ENCODE data around the gene MUC6.

DNA sequence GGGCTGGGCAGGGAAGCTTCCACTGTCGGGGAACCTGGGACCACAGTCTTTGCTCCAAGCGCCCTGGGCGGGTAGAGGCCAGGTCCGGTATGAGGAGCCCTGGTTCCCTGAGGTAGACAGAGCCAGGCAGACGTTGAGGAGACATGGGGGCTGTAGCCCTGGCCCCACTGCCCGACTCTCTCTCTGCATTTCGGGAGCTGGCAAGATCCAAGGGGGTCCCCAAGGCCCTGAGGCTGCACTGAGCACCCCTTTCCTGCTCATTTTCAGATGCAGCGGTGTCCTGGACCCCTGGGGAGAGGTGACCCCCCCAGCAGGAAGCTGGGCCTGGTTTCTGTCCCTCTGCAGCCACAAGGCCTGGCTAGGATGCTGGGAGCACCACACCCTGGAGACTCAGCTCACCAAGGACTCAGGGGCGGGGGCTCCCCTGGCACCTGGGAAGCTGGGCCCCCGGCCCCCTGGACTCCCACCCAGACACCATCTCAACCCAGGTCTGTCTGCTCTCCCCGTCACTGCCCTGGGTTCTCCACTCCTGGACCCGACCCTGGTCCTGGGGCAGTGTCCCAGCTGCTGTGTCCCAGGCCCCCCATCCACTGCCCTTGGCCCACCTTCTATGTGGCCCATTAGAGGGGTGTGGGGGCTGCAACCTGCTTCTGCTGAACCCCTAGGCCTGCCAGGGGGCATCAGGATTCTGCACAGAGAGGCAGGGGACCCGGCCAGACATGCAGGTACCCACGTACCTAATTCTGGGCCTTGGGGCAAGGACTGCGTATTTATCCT lies 15.0 kb upstream of the MUC6 start:
- TF ChIP-seq, protein P1, sequence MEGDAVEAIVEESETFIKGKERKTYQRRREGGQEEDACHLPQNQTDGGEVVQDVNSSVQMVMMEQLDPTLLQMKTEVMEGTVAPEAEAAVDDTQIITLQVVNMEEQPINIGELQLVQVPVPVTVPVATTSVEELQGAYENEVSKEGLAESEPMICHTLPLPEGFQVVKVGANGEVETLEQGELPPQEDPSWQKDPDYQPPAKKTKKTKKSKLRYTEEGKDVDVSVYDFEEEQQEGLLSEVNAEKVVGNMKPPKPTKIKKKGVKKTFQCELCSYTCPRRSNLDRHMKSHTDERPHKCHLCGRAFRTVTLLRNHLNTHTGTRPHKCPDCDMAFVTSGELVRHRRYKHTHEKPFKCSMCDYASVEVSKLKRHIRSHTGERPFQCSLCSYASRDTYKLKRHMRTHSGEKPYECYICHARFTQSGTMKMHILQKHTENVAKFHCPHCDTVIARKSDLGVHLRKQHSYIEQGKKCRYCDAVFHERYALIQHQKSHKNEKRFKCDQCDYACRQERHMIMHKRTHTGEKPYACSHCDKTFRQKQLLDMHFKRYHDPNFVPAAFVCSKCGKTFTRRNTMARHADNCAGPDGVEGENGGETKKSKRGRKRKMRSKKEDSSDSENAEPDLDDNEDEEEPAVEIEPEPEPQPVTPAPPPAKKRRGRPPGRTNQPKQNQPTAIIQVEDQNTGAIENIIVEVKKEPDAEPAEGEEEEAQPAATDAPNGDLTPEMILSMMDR (IDR thresholded peaks at IDR 0.05; ENCODE audit: low read length) = no peak
- TF ChIP-seq EZH2phosphoT487 (IDR thresholded peaks at IDR 0.05; ENCODE audit: low read length) (no peak), EZH2 (optimal IDR thresholded peaks at IDR 0.05; ENCODE audit: low read depth, low read length) (no peak)
